GM12878 (cell line): ENCODE measurements around the gene ADCY6. TPM values are rescaled to one million over a fixed set of nuclear protein-coding genes. Genes with fewer than 3 reads are reported as not detected.

Experiments
- ATAC-seq: fragments of 200-7000 bp; cut with Tn5 transposase; 3 replicates; pipeline ENCODE4 v1.9.1; 2020; ENCODE audit warnings: mild to moderate bottlenecking, moderate library complexity
- BruUV-seq: library from RNA; stranded (reverse); fragments of 400-500 nt; replicated peaks from 2 replicates; lab custom pipeline; 2021; lab: Mats Ljungman, UMichigan
- CTCF ChIA-PET: fragments of 300-600 bp; sonication (Branson Sonifier 250); formaldehyde crosslinking; extraction: SDS; loops from one replicate; lab custom pipeline; 2021; ENCODE audit warnings: inconsistent platforms; lab: Yijun Ruan, JAX
- POLR2A ChIA-PET: fragments of 350-600 bp; formaldehyde crosslinking; extraction: SDS; loops from one replicate; lab custom pipeline; 2021; ENCODE audit warnings: inconsistent platforms; lab: Charles Lee
- RAD21 ChIA-PET: fragments of 300-600 bp; sonication (Branson Sonifier 250); formaldehyde crosslinking; loops from one replicate; lab custom pipeline; 2023; ENCODE audit warnings: antibody characterized with exemption; ENCODE audit not compliant: unreplicated experiment; lab: Charles Lee
- SMC1A ChIA-PET: fragments of 300-600 bp; sonication (Branson Sonifier 250); formaldehyde crosslinking; loops from one replicate; lab custom pipeline; 2023; ENCODE audit not compliant: unreplicated experiment, uncharacterized antibody; lab: Charles Lee
- DNase-seq: peaks from one replicate; pipeline ENCODE4 v3.0.0-alpha.2; 2011; ENCODE audit warnings: low read depth, low spot score
- FAIRE-seq: peaks from 3 replicates; lab custom pipeline; 2011; peaks lifted over from hg19 to GRCh38; lab: Jason Lieb, UNC
- H2AFZ ChIP-seq: 2 replicates; pipeline ENCODE4 v1.6.0; 2011; ENCODE audit warnings: low read depth, low read length, control low read depth; ENCODE audit not compliant: control insufficient read depth
- H3K27ac ChIP-seq: 2 replicates; pipeline ENCODE4 v1.5.1; 2011; ENCODE audit warnings: control low read depth; ENCODE audit not compliant: control insufficient read depth, insufficient read depth
- H3K27me3 ChIP-seq, 2 experiments: replicated peaks in 1 of 2; 2 replicates each; pipeline versions ENCODE4 v1.6.0 to v1.6.1; 2011; ENCODE audit warnings: low read length in 1 of 2; ENCODE audit not compliant: control insufficient read depth in 2 of 2, insufficient read depth in 2 of 2
- H3K36me3 ChIP-seq, 2 experiments: 2 replicates each; pipeline ENCODE4 v1.5.1; 2011; ENCODE audit warnings: low read length in 1 of 2; ENCODE audit not compliant: control insufficient read depth in 2 of 2, insufficient read depth in 2 of 2
- H3K4me1 ChIP-seq: 2 replicates; pipeline ENCODE4 v1.6.1; 2011; ENCODE audit warnings: mild to moderate bottlenecking, low read length, moderate library complexity, mixed read lengths; ENCODE audit not compliant: control insufficient read depth, insufficient read depth
- H3K4me2 ChIP-seq: 2 replicates; pipeline ENCODE4 v1.6.0; 2011; ENCODE audit warnings: control low read depth; ENCODE audit not compliant: control insufficient read depth, insufficient read depth
- H3K4me3 ChIP-seq: fragments of 200-600 bp; sonication (generic); 2 replicates; pipeline ENCODE4 v1.5.1; 2016
- H3K79me2 ChIP-seq: 2 replicates; pipeline ENCODE4 v1.6.0; 2011; ENCODE audit warnings: low read length; ENCODE audit not compliant: control insufficient read depth, insufficient read depth
- H3K9ac ChIP-seq: 2 replicates; pipeline ENCODE4 v1.8.0; 2011; ENCODE audit warnings: low read length, control low read depth, mixed read lengths; ENCODE audit not compliant: control insufficient read depth, insufficient read depth
- H3K9me3 ChIP-seq: replicated peaks from 3 replicates; pipeline ENCODE4 v1.5.1; 2011; ENCODE audit warnings: mild to moderate bottlenecking, low read length; ENCODE audit not compliant: control insufficient read depth, insufficient read depth
- H4K20me1 ChIP-seq: 2 replicates; pipeline ENCODE4 v1.6.0; 2011; ENCODE audit not compliant: control insufficient read depth, insufficient read depth
- ASH2L ChIP-seq: fragments of 300-600, 200-600 bp; sonication (generic); IDR thresholded peaks from 2 replicates; pipeline ENCODE4 v1.6.1; 2017; ENCODE audit warnings: low read depth, mild to moderate bottlenecking, borderline replicate concordance
- CBFB ChIP-seq: IDR thresholded peaks from 2 replicates; pipeline ENCODE4 v1.6.1; 2016; ENCODE audit warnings: antibody characterized with exemption, low read depth
- CHD1 ChIP-seq: IDR thresholded peaks from 2 replicates; pipeline ENCODE4 v1.6.1; 2012; ENCODE audit warnings: low read depth, low read length, improper control_type of control experiment
- CHD2 ChIP-seq: IDR thresholded peaks from 2 replicates; pipeline ENCODE4 v1.6.1; 2011; ENCODE audit warnings: low read depth, low read length, improper control_type of control experiment, borderline replicate concordance
- CTCF ChIP-seq, 3 experiments: IDR thresholded peaks in 2 of 3; conservative IDR thresholded peaks in 1 of 3; 2 replicates each; pipeline ENCODE4 v1.5.1; 2011; ENCODE audit warnings: low read depth in 3 of 3, low read length in 3 of 3, mild to moderate bottlenecking in 3 of 3, control low read depth in 2 of 3, moderate library complexity in 2 of 3, inconsistent platforms in 1 of 3, mixed read lengths in 1 of 3; ENCODE audit not compliant: control insufficient read depth in 2 of 3, insufficient read depth in 1 of 3; ENCODE audit errors: extremely low read depth in 1 of 3
- E2F4 ChIP-seq: IDR thresholded peaks from 2 replicates; pipeline ENCODE4 v1.6.1; 2012; ENCODE audit warnings: low read depth, low read length, improper control_type of control experiment
- JUND ChIP-seq: IDR thresholded peaks from 2 replicates; pipeline ENCODE4 v1.6.1; 2012; ENCODE audit warnings: low read depth, mild to moderate bottlenecking, low read length, improper control_type of control experiment, moderate library complexity
- MEF2B ChIP-seq: fragments of 450-650 bp; IDR thresholded peaks from 2 replicates; pipeline ENCODE4 v1.6.1; 2018; ENCODE audit warnings: mild to moderate bottlenecking, moderate library complexity; ENCODE audit not compliant: partially characterized antibody, poor library complexity, severe bottlenecking
- NFYB ChIP-seq: IDR thresholded peaks from 2 replicates; pipeline ENCODE4 v1.6.1; 2011; ENCODE audit warnings: low read depth, mild to moderate bottlenecking, low read length, improper control_type of control experiment, moderate library complexity; ENCODE audit not compliant: insufficient read depth
- RCOR1 ChIP-seq: conservative IDR thresholded peaks from 2 replicates; pipeline ENCODE4 v1.6.1; 2012; ENCODE audit warnings: low read depth, low read length, improper control_type of control experiment
- TCF12 ChIP-seq: IDR thresholded peaks from 2 replicates; pipeline ENCODE4 v1.6.1; 2011; ENCODE audit warnings: low read depth, mild to moderate bottlenecking, low read length
- ZBED1 ChIP-seq: IDR thresholded peaks from 2 replicates; pipeline ENCODE4 v1.6.1; 2016; ENCODE audit warnings: borderline replicate concordance
- ZBTB33 ChIP-seq: fragments of 450-650 bp; IDR thresholded peaks from 2 replicates; pipeline ENCODE4 v1.6.1; 2017; ENCODE audit warnings: mild to moderate bottlenecking
- WGBS: methylation state at CpG from one replicate; pipeline ENCODE4 v1.1.6; 2016; ENCODE audit warnings: low lambda C conversion rate; ENCODE audit not compliant: insufficient replicate concordance, insufficient coverage; ENCODE audit errors: missing lambda C conversion rate; 5-methylcytosine and 5-hydroxymethylcytosine counted together
- in situ Hi-C: fragments of 300-500 bp; cut with MboI; formaldehyde crosslinking; loops from 9 replicates; pipeline ENCODE4 v1.14.3; 2018; ENCODE audit warnings: mixed read lengths
- intact Hi-C: fragments of 100-400 bp; cut with micrococcal nuclease; formaldehyde crosslinking; loops from one replicate; pipeline ENCODE4 v1.14.2; 2022; ENCODE audit not compliant: unreplicated experiment
- polyA plus RNA-seq, 11 experiments: library from polyadenylated mRNA; depleted of rRNA in 4 of 11; unstranded in 6 of 11; stranded (reverse) in 5 of 11; fragments of >200 nt; fragmentation: Nextera tagmentation in 4 of 11; fragmentation: Illumina TruSeq in 1 of 11; extraction: Ambion mirVana in 4 of 11; extraction: Trizol in 1 of 11; gene quantifications; 1 replicate in 1 of 11; 2 replicates in 10 of 11; pipeline versions ENCODE4 v1.2.1 to v1.2.3, GENCODE V29; 2011 to 2016; ENCODE audit warnings: inconsistent platforms in 2 of 11, missing spikeins in 2 of 11, low read depth in 1 of 11
- total RNA-seq, 4 experiments: library from RNA; depleted of rRNA in 3 of 4; stranded (reverse); fragments of >200 nt in 3 of 4; fragmentation: Illumina TruSeq in 1 of 4; extraction: Trizol in 1 of 4; gene quantifications; 2 replicates each; pipeline versions ENCODE4 v1.2.1 to v1.2.3, GENCODE V29; 2013 to 2021
- TF ChIP-seq, protein P1 (sequence below): IDR thresholded peaks from 2 replicates; pipeline ENCODE4 v1.6.1; 2011; ENCODE audit warnings: low read depth, mild to moderate bottlenecking, low read length, moderate library complexity, borderline replicate concordance; ENCODE audit errors: extremely low read depth
- TF ChIP-seq, protein P2 (sequence below): fragments of 450-650 bp; IDR thresholded peaks from 2 replicates; pipeline ENCODE4 v1.6.1; 2014; ENCODE audit warnings: mild to moderate bottlenecking

ADCY6 gene
- total and polyA plus RNA-seq, 10 of the 15 experiments (the other 5 are each of a cell fraction or from before 2014, with no cell fraction given), result 0.03 to 2.0 (median 0.14) TPM; not detected in 1

- no peak for TF ChIP-seq JUND
- TF ChIP-seq CHD2, result no peak
- TF ChIP-seq ZBTB33, result no peak
These were observed 24.8 kb upstream of the ADCY6 start (continued) for GRCh38 chr12:48813465-48814261.

- CTCF ChIA-PET, result interaction anchor here (1.1 to 5.5 kb wide), 4 partner anchors 17 to 92 kb away, joined by 3 to 45 read pairs (median 13); a partner anchor contains a TSS
- intact Hi-C loops (no loop called here), in situ Hi-C loops (no loop called here)
- DNase-seq (no peak), FAIRE-seq (no peak), ATAC-seq (no peak)
- no TSS peak for BruUV-seq
- Histone ChIP-seq H3K79me2 (no peaks in the 10 kb centered on the region), H3K4me1 (peaks cover 3% of the 10 kb centered on the region), H3K27me3 (peaks cover 0 to 1% of the 10 kb centered on the region in 2 experiments; a peak in 2 of 4 replicates), H3K4me2 (no peak overlapping the region), H3K27ac (no peak overlapping the region), H3K36me3 (no peaks in the 10 kb centered on the region), H3K4me3 (no peak overlapping the region), H2AFZ (no peak overlapping the region), H4K20me1 (no peaks in the 10 kb centered on the region)
- SMC1A ChIA-PET, result interaction anchor here (0.5 to 1.2 kb wide), 2 partner anchors 17 to 71 kb away, joined by 3 to 4 read pairs; no protein-coding TSS in a partner anchor
- WGBS, result 11% methylated on average over 2 of the region's 2 CpGs
- TF ChIP-seq ZBED1 (no peak), CHD1 (no peak), MEF2B (no peak), ASH2L (no peak), CTCF (IDR thresholded peaks at IDR 0.05 in 2 of 3, conservative IDR thresholded peaks at IDR 0.05 in 1 of 3; ENCODE audit: control insufficient read depth in 2 of 3, extremely low read depth in 1 of 3, insufficient read depth in 1 of 3, low read depth in 3 of 3, low read length in 3 of 3) (no peak), RCOR1 (no peak), E2F4 (no peak), CBFB (no peak), TCF12 (no peak), NFYB (no peak)
- TF ChIP-seq, protein P1, sequence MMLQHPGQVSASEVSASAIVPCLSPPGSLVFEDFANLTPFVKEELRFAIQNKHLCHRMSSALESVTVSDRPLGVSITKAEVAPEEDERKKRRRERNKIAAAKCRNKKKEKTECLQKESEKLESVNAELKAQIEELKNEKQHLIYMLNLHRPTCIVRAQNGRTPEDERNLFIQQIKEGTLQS, result no peak
- TF ChIP-seq, protein P2, sequence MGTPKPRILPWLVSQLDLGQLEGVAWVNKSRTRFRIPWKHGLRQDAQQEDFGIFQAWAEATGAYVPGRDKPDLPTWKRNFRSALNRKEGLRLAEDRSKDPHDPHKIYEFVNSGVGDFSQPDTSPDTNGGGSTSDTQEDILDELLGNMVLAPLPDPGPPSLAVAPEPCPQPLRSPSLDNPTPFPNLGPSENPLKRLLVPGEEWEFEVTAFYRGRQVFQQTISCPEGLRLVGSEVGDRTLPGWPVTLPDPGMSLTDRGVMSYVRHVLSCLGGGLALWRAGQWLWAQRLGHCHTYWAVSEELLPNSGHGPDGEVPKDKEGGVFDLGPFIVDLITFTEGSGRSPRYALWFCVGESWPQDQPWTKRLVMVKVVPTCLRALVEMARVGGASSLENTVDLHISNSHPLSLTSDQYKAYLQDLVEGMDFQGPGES, result no peak
- TF ChIP-seq, all 136 proteins: peak for 0
- POLR2A ChIA-PET, result no interaction called here
- RAD21 ChIA-PET, result interaction anchor here (1.1 kb wide), 1 partner anchor 17 kb away, joined by 3 read pairs; no protein-coding TSS in a partner anchor
- no peaks in the 10 kb centered on the region for H3K9me3 ChIP-seq
- no peak overlapping the region for H3K9ac ChIP-seq
These were observed 23.5 kb upstream of the ADCY6 start for GRCh38 chr12:48812389-48812788.
